Measurements from ENCODE around the gene HNF1A.

HNF1A gene, protein sequence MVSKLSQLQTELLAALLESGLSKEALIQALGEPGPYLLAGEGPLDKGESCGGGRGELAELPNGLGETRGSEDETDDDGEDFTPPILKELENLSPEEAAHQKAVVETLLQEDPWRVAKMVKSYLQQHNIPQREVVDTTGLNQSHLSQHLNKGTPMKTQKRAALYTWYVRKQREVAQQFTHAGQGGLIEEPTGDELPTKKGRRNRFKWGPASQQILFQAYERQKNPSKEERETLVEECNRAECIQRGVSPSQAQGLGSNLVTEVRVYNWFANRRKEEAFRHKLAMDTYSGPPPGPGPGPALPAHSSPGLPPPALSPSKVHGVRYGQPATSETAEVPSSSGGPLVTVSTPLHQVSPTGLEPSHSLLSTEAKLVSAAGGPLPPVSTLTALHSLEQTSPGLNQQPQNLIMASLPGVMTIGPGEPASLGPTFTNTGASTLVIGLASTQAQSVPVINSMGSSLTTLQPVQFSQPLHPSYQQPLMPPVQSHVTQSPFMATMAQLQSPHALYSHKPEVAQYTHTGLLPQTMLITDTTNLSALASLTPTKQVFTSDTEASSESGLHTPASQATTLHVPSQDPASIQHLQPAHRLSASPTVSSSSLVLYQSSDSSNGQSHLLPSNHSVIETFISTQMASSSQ

DNA sequence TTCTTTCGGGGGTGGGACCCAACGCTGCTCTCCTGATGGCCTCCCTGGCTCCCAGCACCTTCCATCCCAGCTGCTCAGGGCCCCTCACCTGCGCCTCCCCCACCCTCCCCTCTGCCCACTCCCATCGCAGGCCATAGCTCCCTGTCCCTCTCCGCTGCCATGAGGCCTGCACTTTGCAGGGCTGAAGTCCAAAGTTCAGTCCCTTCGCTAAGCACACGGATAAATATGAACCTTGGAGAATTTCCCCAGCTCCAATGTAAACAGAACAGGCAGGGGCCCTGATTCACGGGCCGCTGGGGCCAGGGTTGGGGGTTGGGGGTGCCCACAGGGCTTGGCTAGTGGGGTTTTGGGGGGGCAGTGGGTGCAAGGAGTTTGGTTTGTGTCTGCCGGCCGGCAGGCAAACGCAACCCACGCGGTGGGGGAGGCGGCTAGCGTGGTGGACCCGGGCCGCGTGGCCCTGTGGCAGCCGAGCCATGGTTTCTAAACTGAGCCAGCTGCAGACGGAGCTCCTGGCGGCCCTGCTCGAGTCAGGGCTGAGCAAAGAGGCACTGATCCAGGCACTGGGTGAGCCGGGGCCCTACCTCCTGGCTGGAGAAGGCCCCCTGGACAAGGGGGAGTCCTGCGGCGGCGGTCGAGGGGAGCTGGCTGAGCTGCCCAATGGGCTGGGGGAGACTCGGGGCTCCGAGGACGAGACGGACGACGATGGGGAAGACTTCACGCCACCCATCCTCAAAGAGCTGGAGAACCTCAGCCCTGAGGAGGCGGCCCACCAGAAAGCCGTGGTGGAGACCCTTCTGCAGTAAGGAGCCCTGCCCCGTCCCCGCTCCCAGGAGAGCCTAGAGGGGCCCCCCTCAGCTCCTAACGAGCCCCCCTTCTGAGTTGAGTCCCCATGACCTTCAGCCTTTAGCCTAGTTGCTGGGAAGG lies at the start of gene HNF1A:
Gene HNF1A, plus strand, starts transcription at position 248 of the 924 bp plus-strand sequence. Its CDS starts 226 bp downstream, at position 474.
- H3K9ac ChIP-seq = no peak within 1 kb of the TSS
- no peak within 1 kb of the TSS for H3K4me2 ChIP-seq (ENCODE audit: low read length)
- H3K4me1 ChIP-seq = no peaks in the 10 kb centered on the region
- no peaks in the 10 kb centered on the region for H3K27me3 ChIP-seq (ENCODE audit: control insufficient read depth, insufficient read depth, low read length)
- H3K4me3 ChIP-seq (ENCODE audit: low read depth, low read length) = no peak within 1 kb of the TSS
- no peak within 1 kb of the TSS for H3K27ac ChIP-seq
- H3K79me2 ChIP-seq = no peaks in the 10 kb centered on the region
- H2AFZ ChIP-seq = no peak within 1 kb of the TSS
- no peaks in the 10 kb centered on the region for H3K36me3 ChIP-seq (ENCODE audit: control insufficient read depth, insufficient read depth, low read length)
- TF ChIP-seq, protein P1, sequence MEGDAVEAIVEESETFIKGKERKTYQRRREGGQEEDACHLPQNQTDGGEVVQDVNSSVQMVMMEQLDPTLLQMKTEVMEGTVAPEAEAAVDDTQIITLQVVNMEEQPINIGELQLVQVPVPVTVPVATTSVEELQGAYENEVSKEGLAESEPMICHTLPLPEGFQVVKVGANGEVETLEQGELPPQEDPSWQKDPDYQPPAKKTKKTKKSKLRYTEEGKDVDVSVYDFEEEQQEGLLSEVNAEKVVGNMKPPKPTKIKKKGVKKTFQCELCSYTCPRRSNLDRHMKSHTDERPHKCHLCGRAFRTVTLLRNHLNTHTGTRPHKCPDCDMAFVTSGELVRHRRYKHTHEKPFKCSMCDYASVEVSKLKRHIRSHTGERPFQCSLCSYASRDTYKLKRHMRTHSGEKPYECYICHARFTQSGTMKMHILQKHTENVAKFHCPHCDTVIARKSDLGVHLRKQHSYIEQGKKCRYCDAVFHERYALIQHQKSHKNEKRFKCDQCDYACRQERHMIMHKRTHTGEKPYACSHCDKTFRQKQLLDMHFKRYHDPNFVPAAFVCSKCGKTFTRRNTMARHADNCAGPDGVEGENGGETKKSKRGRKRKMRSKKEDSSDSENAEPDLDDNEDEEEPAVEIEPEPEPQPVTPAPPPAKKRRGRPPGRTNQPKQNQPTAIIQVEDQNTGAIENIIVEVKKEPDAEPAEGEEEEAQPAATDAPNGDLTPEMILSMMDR (IDR thresholded peaks at IDR 0.05) = no peak
- H3K9me3 ChIP-seq (ENCODE audit: control insufficient read depth, low read length) = no peaks in the 10 kb centered on the region

DNA sequence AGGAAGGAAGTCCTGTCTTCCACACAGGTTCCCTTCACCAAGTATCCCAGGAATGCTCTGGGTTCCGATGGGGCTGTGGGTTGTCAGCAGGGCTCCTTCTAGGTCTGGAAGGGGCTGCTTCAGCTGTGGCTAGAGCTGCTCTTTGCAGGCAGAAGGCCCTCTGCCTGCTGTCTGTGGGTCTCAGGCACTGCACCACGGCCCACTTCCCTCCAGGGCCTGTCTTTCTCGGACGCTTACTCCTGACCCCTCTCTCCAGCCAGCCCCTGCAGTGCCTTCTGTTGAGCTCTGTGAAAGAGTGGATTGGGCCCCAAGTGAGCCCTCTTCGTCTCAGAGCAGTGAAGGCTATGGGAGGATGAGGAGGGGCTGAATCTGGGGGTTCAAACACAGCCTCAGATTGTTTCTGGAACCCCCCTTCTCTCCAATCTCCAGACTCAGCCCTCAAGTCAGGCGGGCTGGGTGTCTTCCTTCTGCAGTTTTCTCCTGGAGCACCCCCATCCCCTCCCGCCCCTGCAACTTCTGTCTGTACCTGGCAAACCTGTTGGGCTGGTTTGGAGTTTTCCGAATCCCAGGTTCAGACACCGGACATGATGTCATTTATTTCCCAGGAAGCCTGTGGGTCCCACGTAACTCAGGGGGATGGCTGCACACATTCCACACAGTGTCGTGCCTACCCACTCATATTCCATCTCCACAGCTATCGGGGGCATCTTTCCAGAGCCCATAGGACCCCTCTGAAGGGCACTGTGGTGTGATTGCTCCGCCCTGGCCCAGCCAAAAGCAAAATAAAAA lies 49.3 kb upstream of the HNF1A start:
- H3K27ac ChIP-seq = peak overlapping the region; percentile 88
- no peaks in the 10 kb centered on the region for H3K79me2 ChIP-seq
- H3K36me3 ChIP-seq (ENCODE audit: control insufficient read depth, insufficient read depth, low read length) = no peaks in the 10 kb centered on the region
- peak overlapping the region; percentile 67 for H3K4me2 ChIP-seq (ENCODE audit: low read length)
- TF ChIP-seq, protein P1 (IDR thresholded peaks at IDR 0.05) = no peak
- H3K9me3 ChIP-seq (ENCODE audit: control insufficient read depth, low read length) = no peaks in the 10 kb centered on the region
- peak overlapping the region; percentile 96 for H2AFZ ChIP-seq
- no peak overlapping the region for H3K9ac ChIP-seq
- H3K4me1 ChIP-seq = peaks cover 18% of the 10 kb centered on the region
- H3K4me3 ChIP-seq (ENCODE audit: low read depth, low read length) = peak overlapping the region; percentile 46
- H3K27me3 ChIP-seq (ENCODE audit: control insufficient read depth, insufficient read depth, low read length) = no peaks in the 10 kb centered on the region

DNA sequence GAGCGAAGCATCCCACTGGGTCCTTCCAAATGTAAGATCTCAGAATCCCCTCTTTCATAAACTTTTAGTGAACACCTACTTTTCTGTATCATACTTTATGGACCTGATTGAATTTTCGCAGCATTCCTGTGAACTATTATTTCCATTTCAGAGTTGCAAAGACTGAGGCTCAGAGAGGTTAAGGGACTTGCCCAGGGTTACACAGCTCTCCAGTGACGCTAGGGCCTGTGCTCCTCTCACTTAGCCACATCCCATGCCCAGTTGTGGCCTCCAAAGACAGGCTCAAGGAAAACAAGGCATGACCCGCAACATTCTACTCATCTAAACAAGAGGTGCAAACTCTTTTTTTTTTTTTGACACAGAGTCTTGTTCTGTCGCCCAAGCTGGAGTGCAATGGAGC lies 48.3 kb upstream of the HNF1A start:
- H3K27me3 ChIP-seq (ENCODE audit: control insufficient read depth, insufficient read depth, low read length) = no peaks in the 10 kb centered on the region
- no peak overlapping the region for H3K4me2 ChIP-seq (ENCODE audit: low read length)
- no peaks in the 10 kb centered on the region for H3K36me3 ChIP-seq (ENCODE audit: control insufficient read depth, insufficient read depth, low read length)
- H2AFZ ChIP-seq = no peak overlapping the region
- no peak overlapping the region for H3K9ac ChIP-seq
- peaks cover 18% of the 10 kb centered on the region for H3K4me1 ChIP-seq
- TF ChIP-seq, protein P1 (IDR thresholded peaks at IDR 0.05) = no peak
- no peak overlapping the region for H3K27ac ChIP-seq
- no peak overlapping the region for H3K4me3 ChIP-seq (ENCODE audit: low read depth, low read length)
- H3K9me3 ChIP-seq (ENCODE audit: control insufficient read depth, low read length) = no peaks in the 10 kb centered on the region
- H3K79me2 ChIP-seq = no peaks in the 10 kb centered on the region

DNA sequence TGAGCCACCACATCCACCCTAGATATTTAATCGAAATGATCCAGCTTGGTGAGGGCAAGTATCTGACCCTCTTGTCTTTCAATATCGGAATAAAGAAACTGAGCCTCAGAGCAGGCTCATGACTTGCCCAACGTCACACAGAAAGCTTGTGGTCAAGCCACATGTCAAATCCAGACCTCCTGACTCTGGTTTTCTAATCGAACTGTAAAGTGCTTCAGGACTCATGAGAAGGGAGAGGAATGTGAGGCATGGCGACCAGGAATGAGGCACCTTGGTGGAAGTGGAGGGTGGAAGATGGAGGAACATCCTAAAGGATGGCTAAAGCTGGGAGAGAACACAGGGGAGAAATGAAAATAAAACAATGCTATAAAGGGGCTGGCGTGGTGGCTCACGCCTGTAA lies 46.3 kb upstream of the HNF1A start:
- Histone ChIP-seq H3K27me3 (ENCODE audit: control insufficient read depth, insufficient read depth, low read length) (no peaks in the 10 kb centered on the region), H3K4me1 (peaks cover 8% of the 10 kb centered on the region), H3K27ac (peak overlapping the region; percentile 51), H3K9ac (no peak overlapping the region), H3K4me2 (ENCODE audit: low read length) (no peak overlapping the region), H3K79me2 (no peaks in the 10 kb centered on the region), H2AFZ (no peak overlapping the region), H3K4me3 (ENCODE audit: low read depth, low read length) (no peak overlapping the region), H3K36me3 (ENCODE audit: control insufficient read depth, insufficient read depth, low read length) (no peaks in the 10 kb centered on the region), H3K9me3 (ENCODE audit: control insufficient read depth, low read length) (no peaks in the 10 kb centered on the region)
- TF ChIP-seq, protein P1 (IDR thresholded peaks at IDR 0.05) = no peak

All from parathyroid adenoma (tissue), 2 donors.